Activated T-helper 1 cell treated with Interleukin-2 at 50 U/mL for 16 hours (primary cell): ENCODE measurements around the gene CLDN7.

Experiments used
- DNase-seq: peaks from one replicate; pipeline ENCODE4 v3.0.0-alpha.2; 2020; ENCODE audit warnings: low read depth

CLDN7 gene

GRCh38 chr17:7285679-7286078 is 23.4 kb upstream of the CLDN7 start:
- DNase-seq, result no peak

GRCh38 chr17:7284911-7285310 is 22.6 kb upstream of the CLDN7 start:
- no peak for DNase-seq

GRCh38 chr17:7283471-7284216 is 21.4 kb upstream of the CLDN7 start:
- DNase-seq, result no peak

GRCh38 chr17:7282752-7283321 is 20.6 kb upstream of the CLDN7 start:
- no peak for DNase-seq

GRCh38 chr17:7281953-7282751 is 19.9 kb upstream of the CLDN7 start:
- DNase-seq, result no peak

GRCh38 chr17:7281074-7281952 is 19.0 kb upstream of the CLDN7 start, which contains the start of gene SLC2A4:
Gene SLC2A4 (plus strand): TSS chr17:7281718. CDS start chr17:7281935, 217 bp downstream.
- peak; percentile 61 for DNase-seq

- peak; percentile 74 for DNase-seq
Measured at GRCh38 chr17:7280519-7281073, 18.3 kb upstream of the CLDN7 start.

- no peak for DNase-seq
Measured at GRCh38 chr17:7279448-7279847, 17.2 kb upstream of the CLDN7 start.

- no peak for DNase-seq
Measured at GRCh38 chr17:7266784-7267183, 4.5 kb upstream of the CLDN7 start.

- DNase-seq, result no peak
Measured at GRCh38 chr17:7263801-7264078, 1.5 kb upstream of the CLDN7 start.

GRCh38 chr17:7262935-7263800 is 890 bp upstream of the CLDN7 start:
- DNase-seq, result no peak

GRCh38 chr17:7261379-7262191 is 693 bp downstream of the CLDN7 start:
- DNase-seq, result no peak

- no peak for DNase-seq
Measured at GRCh38 chr17:7260651-7261378, 1.5 kb downstream of the CLDN7 start.

- DNase-seq, result no peak
Measured at GRCh38 chr17:7260151-7260550, 2.1 kb downstream of the CLDN7 start.

- DNase-seq, result no peak
Measured at GRCh38 chr17:7259555-7259889, 2.8 kb downstream of the CLDN7 start.

GRCh38 chr17:7258731-7259554 is 3.3 kb downstream of the CLDN7 start:
- no peak for DNase-seq

- DNase-seq, result no peak
Measured at GRCh38 chr17:7256766-7257456, 5.4 kb downstream of the CLDN7 start.

- no peak for DNase-seq
Measured at GRCh38 chr17:7254511-7254910, 7.8 kb downstream of the CLDN7 start.
